ENCODE data around the gene FBXO42.

GRCh38 chr1:16254263-16254928 is 97.9 kb downstream of the FBXO42 start:
- no peak for TF ChIP-seq POLR2AphosphoS5 (IDR thresholded peaks at IDR 0.05; ENCODE audit: low read depth, low read length)
- TF ChIP-seq TAF1 (IDR thresholded peaks at IDR 0.05; ENCODE audit: low read depth, low read length), result no peak
- no peak for TF ChIP-seq POLR2A (IDR thresholded peaks at IDR 0.05; ENCODE audit: low read depth, low read length)
- TF ChIP-seq SPI1 (IDR thresholded peaks at IDR 0.05; ENCODE audit: low read depth, low read length), result no peak
- no peak for TF ChIP-seq POU2F2 (IDR thresholded peaks at IDR 0.05; ENCODE audit: low read depth, low read length)
- no peak for TF ChIP-seq PAX5 (IDR thresholded peaks at IDR 0.05; ENCODE audit: insufficient read depth, low read length, severe bottlenecking)
